ENCODE data around the gene MLLT6.

DNA sequence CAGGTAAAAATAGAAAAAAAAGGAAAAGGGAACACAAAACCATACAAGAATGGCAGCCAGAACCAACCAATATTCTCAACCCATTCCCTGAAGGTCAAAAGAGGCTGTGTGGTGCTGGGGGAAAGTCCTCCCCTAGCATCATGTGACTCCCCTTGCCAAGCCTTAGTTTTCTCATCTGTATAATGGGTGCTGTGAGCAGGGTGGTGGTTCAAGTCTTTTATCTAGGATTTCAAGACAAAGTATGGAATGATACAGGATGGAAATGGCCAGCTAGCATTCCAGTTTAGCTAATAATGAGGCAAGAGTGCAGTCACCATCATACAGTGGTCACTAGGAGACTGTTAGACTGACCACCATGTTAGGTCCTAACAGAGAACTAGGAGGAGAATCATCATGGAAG is 68.2 kb downstream of the MLLT6 start:
- TF ChIP-seq, protein P1, sequence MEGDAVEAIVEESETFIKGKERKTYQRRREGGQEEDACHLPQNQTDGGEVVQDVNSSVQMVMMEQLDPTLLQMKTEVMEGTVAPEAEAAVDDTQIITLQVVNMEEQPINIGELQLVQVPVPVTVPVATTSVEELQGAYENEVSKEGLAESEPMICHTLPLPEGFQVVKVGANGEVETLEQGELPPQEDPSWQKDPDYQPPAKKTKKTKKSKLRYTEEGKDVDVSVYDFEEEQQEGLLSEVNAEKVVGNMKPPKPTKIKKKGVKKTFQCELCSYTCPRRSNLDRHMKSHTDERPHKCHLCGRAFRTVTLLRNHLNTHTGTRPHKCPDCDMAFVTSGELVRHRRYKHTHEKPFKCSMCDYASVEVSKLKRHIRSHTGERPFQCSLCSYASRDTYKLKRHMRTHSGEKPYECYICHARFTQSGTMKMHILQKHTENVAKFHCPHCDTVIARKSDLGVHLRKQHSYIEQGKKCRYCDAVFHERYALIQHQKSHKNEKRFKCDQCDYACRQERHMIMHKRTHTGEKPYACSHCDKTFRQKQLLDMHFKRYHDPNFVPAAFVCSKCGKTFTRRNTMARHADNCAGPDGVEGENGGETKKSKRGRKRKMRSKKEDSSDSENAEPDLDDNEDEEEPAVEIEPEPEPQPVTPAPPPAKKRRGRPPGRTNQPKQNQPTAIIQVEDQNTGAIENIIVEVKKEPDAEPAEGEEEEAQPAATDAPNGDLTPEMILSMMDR (conservative IDR thresholded peaks at IDR 0.05; ENCODE audit: low read depth, low read length): no peak
- TF ChIP-seq EZH2 (IDR thresholded peaks at IDR 0.05; ENCODE audit: low read length, unreplicated experiment): no peak
